H9 (cell line): ENCODE measurements around the gene HAGHL. TPM values are rescaled to one million over a fixed set of nuclear protein-coding genes. Genes with fewer than 3 reads are reported as not detected.

Source experiments
- DNase-seq: peaks from one replicate; pipeline ENCODE4 v3.0.0-alpha.2; 2017
- H2AFZ ChIP-seq: one replicate; pipeline ENCODE4 v1.6.1; 2013; ENCODE audit warnings: mild to moderate bottlenecking, low read length, control low read depth, moderate library complexity
- H2AK5ac ChIP-seq: 2 replicates; pipeline ENCODE4 v1.6.1; 2013; ENCODE audit warnings: low read length, control low read depth, mixed read lengths; ENCODE audit not compliant: insufficient read length
- H2BK120ac ChIP-seq: one replicate; pipeline ENCODE4 v1.6.1; 2013; ENCODE audit warnings: low read depth, mild to moderate bottlenecking, low read length, control low read depth, inconsistent platforms; ENCODE audit not compliant: poor library complexity, severe bottlenecking
- H2BK12ac ChIP-seq: 2 replicates; pipeline ENCODE4 v1.6.1; 2013; ENCODE audit warnings: low read length, control low read depth, mixed read lengths, low read depth; ENCODE audit not compliant: insufficient read length
- H2BK15ac ChIP-seq: 2 replicates; pipeline ENCODE4 v1.6.1; 2013; ENCODE audit warnings: low read depth, low read length, control low read depth
- H2BK20ac ChIP-seq: one replicate; pipeline ENCODE4 v1.6.1; 2013; ENCODE audit warnings: low read depth, mild to moderate bottlenecking, low read length, control low read depth, inconsistent platforms; ENCODE audit not compliant: poor library complexity, severe bottlenecking
- H2BK5ac ChIP-seq: 2 replicates; pipeline ENCODE4 v1.6.1; 2013; ENCODE audit warnings: low read length, control low read depth, mixed read lengths; ENCODE audit not compliant: insufficient read length
- H3K14ac ChIP-seq: 2 replicates; pipeline ENCODE4 v1.6.1; 2013; ENCODE audit warnings: low read length, control low read depth; ENCODE audit not compliant: insufficient read depth
- H3K18ac ChIP-seq: 2 replicates; pipeline ENCODE4 v1.6.1; 2013; ENCODE audit warnings: low read depth, mild to moderate bottlenecking, mixed read lengths, low read length, control low read depth; ENCODE audit not compliant: insufficient read length
- H3K23ac ChIP-seq: 2 replicates; pipeline ENCODE4 v1.6.1; 2013; ENCODE audit warnings: low read length, control low read depth, mixed read lengths, low read depth; ENCODE audit not compliant: insufficient read length
- H3K23me2 ChIP-seq: 2 replicates; pipeline ENCODE4 v1.6.1; 2013; ENCODE audit warnings: low read depth, mild to moderate bottlenecking, mixed read lengths, low read length, control low read depth; ENCODE audit not compliant: insufficient read length, poor library complexity, severe bottlenecking
- H3K27ac ChIP-seq: 2 replicates; pipeline ENCODE4 v1.5.1; 2013; ENCODE audit warnings: low read length, control low read depth, mixed read lengths, low read depth; ENCODE audit not compliant: insufficient read length
- H3K27me3 ChIP-seq: 2 replicates; pipeline ENCODE4 v1.6.1; 2013; ENCODE audit warnings: low read length, control low read depth, inconsistent platforms; ENCODE audit not compliant: insufficient read depth
- H3K4ac ChIP-seq: 2 replicates; pipeline ENCODE4 v1.6.1; 2013; ENCODE audit warnings: low read depth, mild to moderate bottlenecking, control low read depth, inconsistent platforms, low read length, moderate library complexity
- H3K4me1 ChIP-seq: 2 replicates; pipeline ENCODE4 v1.6.1; 2013; ENCODE audit warnings: low read length, control low read depth, inconsistent platforms; ENCODE audit not compliant: insufficient read depth
- H3K4me2 ChIP-seq: 2 replicates; pipeline ENCODE4 v1.6.1; 2013; ENCODE audit warnings: low read length, control low read depth, mixed read lengths; ENCODE audit not compliant: insufficient read length, insufficient read depth
- H3K56ac ChIP-seq: 2 replicates; pipeline ENCODE4 v1.6.1; 2013; ENCODE audit warnings: low read depth, mild to moderate bottlenecking, mixed read lengths, low read length, control low read depth; ENCODE audit not compliant: insufficient read length
- H3K79me1 ChIP-seq: 2 replicates; pipeline ENCODE4 v1.6.1; 2013; ENCODE audit warnings: low read depth, mild to moderate bottlenecking, moderate library complexity, low read length, control low read depth, inconsistent platforms; ENCODE audit not compliant: insufficient read depth, poor library complexity, severe bottlenecking
- H3K79me2 ChIP-seq: 2 replicates; pipeline ENCODE4 v1.6.1; 2013; ENCODE audit warnings: low read length, control low read depth, inconsistent platforms; ENCODE audit not compliant: insufficient read depth
- H3K9ac ChIP-seq: 2 replicates; pipeline ENCODE4 v1.6.1; 2013; ENCODE audit warnings: low read length, control low read depth, mixed read lengths; ENCODE audit not compliant: insufficient read length; ENCODE audit errors: extremely low read depth
- H3K9me3 ChIP-seq: one replicate; pipeline ENCODE4 v1.6.1; 2013; ENCODE audit warnings: low read depth, low read length, inconsistent platforms; ENCODE audit not compliant: control insufficient read depth
- H3T11ph ChIP-seq: one replicate; pipeline ENCODE4 v1.6.1; 2013; ENCODE audit warnings: mild to moderate bottlenecking, low read length, control low read depth, inconsistent platforms
- H4K20me1 ChIP-seq: one replicate; pipeline ENCODE4 v1.6.1; 2013; ENCODE audit not compliant: control insufficient read depth, insufficient read length, insufficient read depth
- H4K5ac ChIP-seq: 2 replicates; pipeline ENCODE4 v1.6.1; 2013; ENCODE audit warnings: low read depth, mild to moderate bottlenecking, mixed read lengths, low read length, control low read depth; ENCODE audit not compliant: insufficient read length
- H4K8ac ChIP-seq: replicated peaks from 2 replicates; pipeline ENCODE4 v1.6.1; 2013; ENCODE audit warnings: low read length, control low read depth, mixed read lengths, low read depth; ENCODE audit not compliant: insufficient read length
- H4K91ac ChIP-seq: 2 replicates; pipeline ENCODE4 v1.6.1; 2013; ENCODE audit warnings: low read depth, mild to moderate bottlenecking, moderate library complexity, mixed read lengths, low read length, control low read depth; ENCODE audit not compliant: insufficient read length
- H3K27ac Mint-ChIP-seq, 3 experiments: 2 replicates in 2 of 3; 3 replicates in 1 of 3; pipeline ENCODE4 v1.8.0; 2020 to 2021; ENCODE audit warnings: mixed read lengths in 3 of 3, mild to moderate bottlenecking in 1 of 3, moderate library complexity in 1 of 3
- H3K27me3 Mint-ChIP-seq: 2 replicates; pipeline ENCODE4 v1.8.0; 2021; ENCODE audit warnings: low read depth, mild to moderate bottlenecking, moderate library complexity, mixed read lengths
- H3K36me3 Mint-ChIP-seq, 3 experiments: 2 replicates in 2 of 3; 3 replicates in 1 of 3; pipeline ENCODE4 v1.8.0; 2020 to 2021; ENCODE audit warnings: low read depth in 3 of 3, mixed read lengths in 3 of 3; ENCODE audit not compliant: insufficient read depth in 1 of 3
- H3K4me1 Mint-ChIP-seq, 2 experiments: 2 replicates each; pipeline ENCODE4 v1.8.0; 2020; ENCODE audit warnings: mixed read lengths in 2 of 2
- H3K4me3 Mint-ChIP-seq, 2 experiments: 2 replicates in 1 of 2; 3 replicates in 1 of 2; pipeline ENCODE4 v1.8.0; 2020 to 2021; ENCODE audit warnings: mild to moderate bottlenecking in 2 of 2, mixed read lengths in 2 of 2, moderate library complexity in 1 of 2
- H3K9me3 Mint-ChIP-seq, 2 experiments: 2 replicates in 1 of 2; 3 replicates in 1 of 2; pipeline ENCODE4 v1.8.0; 2020; ENCODE audit warnings: mild to moderate bottlenecking in 2 of 2, mixed read lengths in 2 of 2, moderate library complexity in 1 of 2
- CTCF ChIP-seq: fragments of 200-600 bp; sonication (generic); conservative IDR thresholded peaks from 3 replicates; pipeline ENCODE4 v1.8.0; 2021; ENCODE audit warnings: antibody characterized with exemption, mild to moderate bottlenecking
- WGBS: extraction: QIAGEN DNeasy Blood & Tissue Kit; methylation state at CpG from one replicate; pipeline ENCODE4 v1.1.7; 2013; ENCODE audit warnings: missing lambda C conversion rate, low lambda C conversion rate, mixed read lengths; ENCODE audit not compliant: insufficient read length; ENCODE audit errors: extremely low coverage; 5-methylcytosine and 5-hydroxymethylcytosine counted together
- total RNA-seq: library from RNA; stranded (reverse); gene quantifications from 2 replicates; pipeline ENCODE4 v1.2.1, GENCODE V29; 2021

HAGHL gene
- total RNA-seq, 1 experiment from 2014 or later: 25.2 TPM

GRCh38 chr16:698911-699671, 27.8 kb upstream of the HAGHL start:
- Histone ChIP-seq H2AFZ (no peak overlapping the region), H2BK20ac (no peak overlapping the region), H3T11ph (no peak overlapping the region), H3K4ac (no peak overlapping the region), H2AK5ac (no peak overlapping the region), H3K4me2 (no peak overlapping the region), H3K27ac (no peak overlapping the region), H3K4me1 (no peaks in the 10 kb centered on the region), H4K20me1 (no peaks in the 10 kb centered on the region), H4K8ac (no peak overlapping the region), H4K91ac (no peak overlapping the region), H3K9ac (no peak overlapping the region), H2BK120ac (no peak overlapping the region), H4K5ac (no peak overlapping the region), H3K18ac (no peak overlapping the region), H3K14ac (no peak overlapping the region), H2BK12ac (no peak overlapping the region), H3K23me2 (peaks cover 15% of the 10 kb centered on the region), H2BK15ac (no peak overlapping the region), H3K27me3 (peaks cover 39% of the 10 kb centered on the region), H2BK5ac (no peak overlapping the region), H3K9me3 (no peaks in the 10 kb centered on the region), H3K79me2 (no peaks in the 10 kb centered on the region), H3K79me1 (no peaks in the 10 kb centered on the region), H3K23ac (no peak overlapping the region), H3K56ac (no peak overlapping the region)
- DNase-seq: no peak
- H3K4me1 Mint-ChIP-seq: peaks cover 0 to 12% of the 10 kb centered on the region in 2 experiments; a peak in 2 of 4 replicates
- no peak overlapping the region for H3K27ac Mint-ChIP-seq
- H3K9me3 Mint-ChIP-seq: no peaks in the 10 kb centered on the region
- H3K4me3 Mint-ChIP-seq: no peak overlapping the region
- H3K36me3 Mint-ChIP-seq: peaks cover 0 to 3% (median 0%) of the 10 kb centered on the region in 3 experiments; a peak in 2 of 7 replicates
- H3K27me3 Mint-ChIP-seq: peaks cover 94% of the 10 kb centered on the region
- no peak for TF ChIP-seq CTCF
- no CpG with 5 or more reads among the region's 19 CpGs for WGBS
